Progenitor cell of endocrine pancreas (in vitro differentiated cells): ENCODE results near the gene PEX10. TPM values are rescaled to one million over a fixed set of nuclear protein-coding genes. Genes with fewer than 3 reads are reported as not detected.
A peak's percentile ranks its signal among the peaks of the same experiment; 100 is the strongest.

ENCODE experiments used
- DNase-seq: peaks from one replicate; pipeline ENCODE4 v3.0.0; 2021; ENCODE audit warnings: low spot score; ENCODE audit not compliant: unreplicated experiment
- H3K27ac Mint-ChIP-seq: 2 replicates; pipeline ENCODE4 v1.8.0; 2021; ENCODE audit warnings: mild to moderate bottlenecking, moderate library complexity, mixed read lengths
- H3K27me3 Mint-ChIP-seq: 2 replicates; pipeline ENCODE4 v1.8.0; 2021; ENCODE audit warnings: mixed read lengths
- H3K36me3 Mint-ChIP-seq: 2 replicates; pipeline ENCODE4 v1.8.0; 2022; ENCODE audit warnings: mixed read lengths; ENCODE audit not compliant: insufficient read depth
- H3K4me1 Mint-ChIP-seq: 2 replicates; pipeline ENCODE4 v1.8.0; 2021; ENCODE audit warnings: low read depth, mixed read lengths
- H3K4me3 Mint-ChIP-seq: 2 replicates; pipeline ENCODE4 v1.8.0; 2021; ENCODE audit warnings: low read depth, mild to moderate bottlenecking, moderate library complexity, mixed read lengths
- H3K9me3 Mint-ChIP-seq: 2 replicates; pipeline ENCODE4 v1.8.0; 2021; ENCODE audit warnings: low read depth, mixed read lengths
- total RNA-seq: library from RNA; stranded (reverse); gene quantifications from 2 replicates; pipeline ENCODE4 v1.2.1, GENCODE V29; 2021
- TF ChIP-seq, protein P1 (sequence below): fragments of 200-600 bp; sonication (generic); IDR thresholded peaks from one replicate; pipeline ENCODE4 v1.5.0; 2021; ENCODE audit warnings: antibody characterized with exemption, mild to moderate bottlenecking; ENCODE audit not compliant: unreplicated experiment

The PEX10 gene
- total RNA-seq, 1 donor from 2014 or later = 27.5 TPM

DNA sequence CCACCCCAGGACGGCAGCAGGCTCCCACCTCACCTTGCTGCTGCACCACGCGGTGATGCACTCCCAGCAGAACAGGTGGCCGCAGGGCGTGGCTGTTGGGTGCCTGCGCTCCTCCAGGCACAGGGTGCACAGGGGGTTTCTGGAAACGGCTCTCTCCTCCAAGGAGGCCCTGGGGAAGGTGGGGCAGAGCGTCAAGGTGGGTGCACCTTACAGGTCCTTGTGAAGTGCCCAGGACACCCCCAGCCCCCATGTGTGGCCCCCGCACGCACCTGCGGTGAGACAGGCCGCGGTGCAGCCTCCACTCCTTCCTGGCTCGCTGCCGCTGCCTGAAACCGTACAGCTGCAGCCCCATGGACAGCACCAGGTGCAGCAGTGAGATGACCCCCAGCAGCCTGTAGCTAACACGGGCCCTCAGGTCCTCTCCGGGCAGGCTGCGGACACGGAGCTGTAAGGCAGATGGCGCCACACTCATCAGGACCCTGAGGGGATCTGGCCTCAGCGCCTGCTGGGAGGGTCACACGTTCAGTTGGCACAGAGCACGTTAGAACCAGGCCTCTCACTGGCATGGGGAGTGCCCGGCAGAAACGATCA is 5.8 kb downstream of the PEX10 start:
- Mint-ChIP-seq H3K4me3 (no peak overlapping the region), H3K36me3 (peaks cover 10% of the 10 kb centered on the region), H3K27ac (peak overlapping the region; percentile 77), H3K27me3 (no peaks in the 10 kb centered on the region), H3K4me1 (peaks cover under 1% of the 10 kb centered on the region), H3K9me3 (no peaks in the 10 kb centered on the region)
- DNase-seq = no peak
- TF ChIP-seq, protein P1, sequence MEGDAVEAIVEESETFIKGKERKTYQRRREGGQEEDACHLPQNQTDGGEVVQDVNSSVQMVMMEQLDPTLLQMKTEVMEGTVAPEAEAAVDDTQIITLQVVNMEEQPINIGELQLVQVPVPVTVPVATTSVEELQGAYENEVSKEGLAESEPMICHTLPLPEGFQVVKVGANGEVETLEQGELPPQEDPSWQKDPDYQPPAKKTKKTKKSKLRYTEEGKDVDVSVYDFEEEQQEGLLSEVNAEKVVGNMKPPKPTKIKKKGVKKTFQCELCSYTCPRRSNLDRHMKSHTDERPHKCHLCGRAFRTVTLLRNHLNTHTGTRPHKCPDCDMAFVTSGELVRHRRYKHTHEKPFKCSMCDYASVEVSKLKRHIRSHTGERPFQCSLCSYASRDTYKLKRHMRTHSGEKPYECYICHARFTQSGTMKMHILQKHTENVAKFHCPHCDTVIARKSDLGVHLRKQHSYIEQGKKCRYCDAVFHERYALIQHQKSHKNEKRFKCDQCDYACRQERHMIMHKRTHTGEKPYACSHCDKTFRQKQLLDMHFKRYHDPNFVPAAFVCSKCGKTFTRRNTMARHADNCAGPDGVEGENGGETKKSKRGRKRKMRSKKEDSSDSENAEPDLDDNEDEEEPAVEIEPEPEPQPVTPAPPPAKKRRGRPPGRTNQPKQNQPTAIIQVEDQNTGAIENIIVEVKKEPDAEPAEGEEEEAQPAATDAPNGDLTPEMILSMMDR = no peak

DNA sequence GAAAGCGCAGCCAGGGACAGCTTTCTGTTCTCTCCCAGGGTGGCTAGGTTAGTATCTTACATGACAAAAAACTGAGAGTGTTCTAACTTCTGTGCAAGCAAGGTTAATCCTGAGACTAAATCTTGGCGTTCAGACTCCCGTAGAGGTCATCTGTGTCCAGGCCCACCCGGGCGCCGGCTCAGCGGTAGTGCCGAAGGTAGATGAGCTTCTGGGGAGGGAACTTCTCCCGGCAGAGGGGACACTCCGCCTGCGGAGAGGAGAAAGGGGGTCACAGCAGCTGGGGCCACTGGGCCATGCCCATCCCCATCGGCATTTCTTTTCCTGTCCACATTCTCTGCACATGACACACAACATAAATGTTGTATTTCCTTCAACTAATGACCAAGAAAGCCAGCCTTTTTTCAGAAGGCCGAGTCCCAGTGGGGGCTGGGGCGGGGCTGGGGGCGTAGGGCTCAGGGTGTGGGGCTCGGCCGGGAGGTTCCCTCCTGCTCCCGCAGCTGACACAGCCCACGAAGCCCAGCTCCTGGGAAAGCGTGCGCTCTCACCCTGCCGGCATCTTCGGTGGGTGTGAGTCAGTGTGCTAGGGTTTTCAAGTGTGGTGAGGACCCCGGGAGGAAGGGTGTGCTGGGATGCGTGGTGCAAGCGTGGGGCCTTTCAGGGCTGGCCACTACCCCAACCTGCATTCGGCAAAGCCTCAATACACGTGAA is 6.6 kb downstream of the PEX10 start:
- no peaks in the 10 kb centered on the region for H3K9me3 Mint-ChIP-seq
- no peak overlapping the region for H3K4me3 Mint-ChIP-seq
- no peaks in the 10 kb centered on the region for H3K4me1 Mint-ChIP-seq
- H3K27ac Mint-ChIP-seq = peak overlapping the region; percentile 45
- TF ChIP-seq, protein P1 = no peak
- no peak for DNase-seq
- H3K36me3 Mint-ChIP-seq = peaks cover 11% of the 10 kb centered on the region
- no peaks in the 10 kb centered on the region for H3K27me3 Mint-ChIP-seq

DNA sequence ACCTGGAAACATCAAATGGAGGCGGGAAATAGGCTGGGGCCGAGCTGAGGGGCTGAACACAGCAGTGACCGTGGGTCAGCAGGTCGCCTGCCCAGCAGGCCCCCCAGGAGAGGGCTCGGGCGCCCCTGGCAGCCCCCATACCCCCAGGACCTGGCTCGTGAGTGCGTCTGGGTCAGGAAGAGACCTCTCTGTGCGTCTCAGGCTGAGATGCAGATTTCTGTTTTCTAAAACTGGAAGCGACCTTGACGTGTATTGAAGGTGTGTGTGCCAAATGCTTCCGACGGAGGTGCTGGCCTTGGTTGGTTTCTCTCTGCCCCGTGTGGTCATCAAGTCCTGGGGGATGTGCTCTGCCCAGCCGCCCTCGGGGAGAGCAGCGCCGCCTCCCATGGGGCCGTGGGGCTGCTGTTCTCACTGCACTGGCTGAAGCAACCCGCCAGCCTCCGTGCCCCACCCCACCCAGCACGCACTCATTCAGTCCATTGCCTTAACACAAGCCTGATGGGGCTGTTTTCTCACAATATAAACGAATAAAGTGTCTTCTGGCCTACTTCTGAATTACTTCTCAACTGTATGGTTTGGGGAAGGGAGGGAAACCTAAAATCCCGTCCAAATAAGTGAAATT is 7.4 kb downstream of the PEX10 start:
- H3K36me3 Mint-ChIP-seq = peaks cover 14% of the 10 kb centered on the region
- no peak overlapping the region for H3K27ac Mint-ChIP-seq
- TF ChIP-seq, protein P1 = no peak

GRCh38 chr1:2404142-2404889 is 8.0 kb downstream of the PEX10 start:
- no peak overlapping the region for H3K4me3 Mint-ChIP-seq
- H3K27ac Mint-ChIP-seq = no peak overlapping the region
- H3K27me3 Mint-ChIP-seq = no peaks in the 10 kb centered on the region
- TF ChIP-seq, protein P1 = no peak
- no peaks in the 10 kb centered on the region for H3K4me1 Mint-ChIP-seq
- no peak for DNase-seq
- H3K36me3 Mint-ChIP-seq = peaks cover 16% of the 10 kb centered on the region
- no peaks in the 10 kb centered on the region for H3K9me3 Mint-ChIP-seq

More for the DNA sequence above, 7.4 kb downstream of the PEX10 start:
- no peaks in the 10 kb centered on the region for H3K9me3 Mint-ChIP-seq
- no peaks in the 10 kb centered on the region for H3K4me1 Mint-ChIP-seq
- H3K4me3 Mint-ChIP-seq = no peak overlapping the region
- H3K27me3 Mint-ChIP-seq = no peaks in the 10 kb centered on the region
- no peak for DNase-seq

DNA sequence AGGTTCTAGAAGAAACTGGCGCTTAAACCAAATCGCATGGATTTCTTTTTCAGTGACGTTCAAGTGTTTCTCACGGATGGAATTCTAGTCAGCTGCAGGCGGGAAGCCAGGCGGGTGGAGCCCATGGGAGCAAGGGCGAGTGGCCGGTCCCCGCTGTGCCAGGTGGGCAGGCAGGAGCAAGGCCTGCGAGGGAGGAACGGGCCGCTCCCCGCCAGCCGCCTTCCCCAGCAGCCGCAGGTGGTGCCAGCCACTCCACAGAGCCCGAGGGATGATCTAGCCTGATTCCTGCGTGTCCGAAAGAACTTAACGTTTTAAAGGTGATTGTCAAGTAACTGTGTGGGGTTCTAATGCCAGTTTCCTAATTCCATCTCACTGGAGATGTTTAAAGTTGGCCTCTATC is 9.1 kb downstream of the PEX10 start:
- Mint-ChIP-seq H3K9me3 (no peaks in the 10 kb centered on the region), H3K27me3 (no peaks in the 10 kb centered on the region), H3K27ac (no peak overlapping the region), H3K36me3 (peaks cover 18% of the 10 kb centered on the region), H3K4me3 (no peak overlapping the region), H3K4me1 (no peaks in the 10 kb centered on the region)
- TF ChIP-seq, protein P1 = no peak
- DNase-seq = no peak
